ENCODE results near the gene ABHD2. TPM values are rescaled to one million over a fixed set of nuclear protein-coding genes. Genes with fewer than 3 reads are reported as not detected.
A peak's percentile ranks its signal among the peaks of the same experiment; 100 is the strongest.
"Not testable (repeated sequence)": the region's sequence is repeated elsewhere in the genome, so short reads cannot be mapped to it uniquely, and the experiment has no call there.

ABHD2 gene
- total and polyA plus RNA-seq, 2 donors (not counting 3 experiments of a cell fraction or from before 2014, with no cell fraction given) = 14.0 to 62.2 TPM

DNA sequence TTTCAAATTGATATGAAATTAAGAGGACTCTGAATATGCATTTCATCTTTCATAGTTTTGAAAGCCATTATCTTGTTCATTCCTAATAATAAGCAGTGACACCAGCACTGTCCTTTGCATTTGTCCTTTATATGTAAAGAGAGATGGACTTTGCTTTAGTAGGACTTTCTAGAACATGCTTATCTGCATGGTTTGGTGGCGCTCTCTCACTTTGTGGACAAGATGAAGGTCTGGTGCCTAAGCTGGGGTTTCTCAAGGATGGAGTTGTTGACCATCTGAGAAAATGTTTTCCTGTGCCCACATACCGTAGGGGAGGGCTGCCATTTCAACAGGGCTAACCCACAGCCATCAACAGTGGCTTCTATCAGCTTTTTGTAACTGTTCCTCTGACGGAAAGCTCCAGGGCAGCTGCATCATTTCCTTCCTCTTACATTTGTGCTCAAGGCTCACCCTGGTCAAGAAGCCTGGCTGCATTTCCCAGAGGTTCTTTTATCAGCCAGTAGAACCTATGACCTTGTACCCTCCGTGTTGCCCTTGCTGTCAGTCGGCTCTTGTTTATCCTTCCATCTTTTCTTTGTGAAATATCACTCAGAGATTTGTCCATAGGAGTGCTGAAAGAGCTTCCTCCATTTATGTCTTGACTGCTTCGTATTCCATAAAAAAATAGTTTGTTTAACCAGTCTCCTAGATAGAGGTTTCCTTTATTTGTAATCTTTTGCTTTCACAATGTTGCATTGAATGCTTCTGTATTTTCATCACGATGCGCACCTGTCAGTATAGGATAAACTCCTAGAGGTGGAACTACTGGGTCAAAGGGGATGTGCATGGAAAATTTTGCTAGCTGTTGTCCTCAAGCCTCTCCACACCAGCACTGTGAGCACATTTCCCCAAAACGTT is 44.6 kb downstream of the ABHD2 start:
- dilution Hi-C loops (cut with MboI; ENCODE audit: extremely low pct_ligation_motif_present, low sequenced_read_pairs) (no loop called here), intact Hi-C loops (cut with micrococcal nuclease) (loop anchor here (1.0 kb wide), 3 partner anchors 10 to 34 kb away; no protein-coding TSS in a partner anchor)
- Histone ChIP-seq H2AFZ (ENCODE audit: low read depth, low read length) (peak overlapping the region; percentile 42), H3K79me2 (ENCODE audit: control insufficient read depth, insufficient read depth, low read length) (peaks cover 4% of the 10 kb centered on the region), H3K36me3 (ENCODE audit: control insufficient read depth in 2 of 2, extremely low read depth in 1 of 2, insufficient read depth in 2 of 2, low read length in 2 of 2) (no peaks in the 10 kb centered on the region), H3K4me1 (ENCODE audit: control insufficient read depth, extremely low read depth, insufficient read depth, low read length) (peaks cover 53% of the 10 kb centered on the region), H3K9ac (replicated peaks; ENCODE audit: extremely low read depth, insufficient read depth, low read length) (peak overlapping the region; percentile 61), H3K27ac (ENCODE audit: insufficient read depth, low read depth, low read length) (peak overlapping the region; percentile 94), H3K9me1 (replicated peaks; ENCODE audit: control insufficient read depth, extremely low read depth, insufficient read depth, low read length) (no peaks in the 10 kb centered on the region), H3K4me3 (replicated peaks in 1 of 3; ENCODE audit: insufficient read depth in 1 of 3, low read depth in 1 of 3, low read length in 3 of 3) (no peak overlapping the region), H4K20me1 (replicated peaks; ENCODE audit: control insufficient read depth, extremely low read depth, insufficient read depth, low read length) (no peaks in the 10 kb centered on the region), H3K27me3 (ENCODE audit: control insufficient read depth in 2 of 2, insufficient read depth in 2 of 2, low read length in 2 of 2) (no peaks in the 10 kb centered on the region), H3K9me3 (replicated peaks; ENCODE audit: control insufficient read depth, insufficient read depth, low read length) (no peaks in the 10 kb centered on the region), H3K4me2 (ENCODE audit: insufficient read depth, low read length) (peak overlapping the region; percentile 83)
- TF ChIP-seq POLR2AphosphoS5 (IDR thresholded peaks at IDR 0.05; ENCODE audit: insufficient read depth, low read depth, low read length) (peak; percentile 53), FOS (IDR thresholded peaks at IDR 0.05; ENCODE audit: borderline replicate concordance, insufficient read depth, low read length) (peak; percentile 62), MYC (IDR thresholded peaks at IDR 0.05; ENCODE audit: low read depth, low read length) (no peak), GATA2 (IDR thresholded peaks at IDR 0.05; ENCODE audit: insufficient read depth, insufficient read length, low read depth, low read length) (peak; percentile 79), POLR2A (IDR thresholded peaks at IDR 0.05; ENCODE audit: low read depth, low read length) (peak; percentile 20), CTCF (IDR thresholded peaks at IDR 0.05; ENCODE audit: extremely low read depth in 1 of 2, insufficient read depth in 1 of 2, low read depth in 1 of 2, low read length in 2 of 2) (no peak), JUN (IDR thresholded peaks at IDR 0.05; ENCODE audit: borderline replicate concordance, insufficient read depth, insufficient read length, low read depth) (peak; percentile 37)
- ChIA-PET CTCF (interaction anchor here (0.6 to 3.1 kb wide), 19 partner anchors 9 to 75 kb away, joined by 3 to 32 read pairs (median 10); partner anchors contain the start of gene ABHD2), POLR2A (interaction anchor here (0.6 to 1.3 kb wide), 2 partner anchors 10 to 32 kb away, joined by 3 to 5 read pairs; no protein-coding TSS in a partner anchor)
- BruUV-seq (replicated peaks) = TSS peak; percentile 68
- peak; percentile 92 for FAIRE-seq
- DNase-seq (ENCODE audit: low read depth, low spot score) = peak; percentile 87

DNA sequence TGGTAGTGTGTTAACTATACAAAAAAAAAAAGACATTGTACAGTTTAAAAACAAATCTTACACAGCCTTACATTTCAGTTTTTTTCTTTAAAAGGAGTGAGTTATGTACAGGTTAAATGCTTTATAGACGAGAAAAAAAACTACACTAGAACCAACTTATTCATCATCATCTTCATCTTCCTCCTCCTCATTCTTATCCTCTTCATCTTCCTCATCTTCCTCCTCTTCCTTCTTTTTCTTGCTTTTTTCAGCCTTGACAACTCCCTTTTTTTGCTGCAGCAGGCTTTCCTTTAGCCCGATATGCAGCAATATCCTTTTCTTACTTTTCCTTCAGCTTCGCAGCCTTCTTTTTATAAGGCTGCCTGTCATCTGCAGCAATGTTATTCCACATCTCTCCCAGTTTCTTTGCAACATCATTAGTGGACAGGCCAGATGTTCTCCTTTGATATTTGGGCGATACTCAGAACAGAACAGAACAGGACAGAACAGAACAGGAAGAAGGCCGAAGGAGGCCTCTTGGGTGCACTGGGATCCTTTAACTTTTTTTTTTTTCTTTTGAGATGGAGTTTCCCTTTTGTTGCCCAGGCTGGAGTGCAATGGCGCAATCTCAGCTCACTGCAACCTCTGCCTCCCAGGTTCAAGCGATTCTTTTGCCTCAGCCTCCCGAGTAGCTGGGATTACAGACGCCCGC is 47.3 kb downstream of the ABHD2 start:
- H3K4me2 ChIP-seq (ENCODE audit: insufficient read depth, low read length); H3K9me1 ChIP-seq (replicated peaks; ENCODE audit: control insufficient read depth, extremely low read depth, insufficient read depth, low read length); DNase-seq (ENCODE audit: low read depth, low spot score); H4K20me1 ChIP-seq (replicated peaks; ENCODE audit: control insufficient read depth, extremely low read depth, insufficient read depth, low read length); H3K9ac ChIP-seq (replicated peaks; ENCODE audit: extremely low read depth, insufficient read depth, low read length); H3K79me2 ChIP-seq (ENCODE audit: control insufficient read depth, insufficient read depth, low read length); H3K9me3 ChIP-seq (replicated peaks; ENCODE audit: control insufficient read depth, insufficient read depth, low read length); H3K27ac ChIP-seq (ENCODE audit: insufficient read depth, low read depth, low read length); BruUV-seq (replicated peaks); H3K27me3 ChIP-seq (ENCODE audit: control insufficient read depth in 2 of 2, insufficient read depth in 2 of 2, low read length in 2 of 2); H3K4me3 ChIP-seq (replicated peaks in 1 of 3; ENCODE audit: insufficient read depth in 1 of 3, low read depth in 1 of 3, low read length in 3 of 3); H3K36me3 ChIP-seq (ENCODE audit: control insufficient read depth in 2 of 2, extremely low read depth in 1 of 2, insufficient read depth in 2 of 2, low read length in 2 of 2); dilution Hi-C loops (cut with MboI; ENCODE audit: extremely low pct_ligation_motif_present, low sequenced_read_pairs); H2AFZ ChIP-seq (ENCODE audit: low read depth, low read length); POLR2A ChIA-PET; FAIRE-seq; intact Hi-C loops (cut with micrococcal nuclease): not testable (repeated sequence)
- H3K4me1 ChIP-seq (ENCODE audit: control insufficient read depth, extremely low read depth, insufficient read depth, low read length) = peaks cover 50% of the 10 kb centered on the region
- CTCF ChIA-PET = interaction anchor here (1.0 to 1.7 kb wide), 3 partner anchors 34 to 38 kb away, joined by 3 to 4 read pairs (median 4); no protein-coding TSS in a partner anchor

Measured in endothelial cell of umbilical vein (primary cell).